GM12872 (cell line): ENCODE results near the gene INPP5F.

Experiments
- CTCF ChIP-seq: IDR thresholded peaks from 3 replicates; pipeline ENCODE4 v1.5.1; 2011; ENCODE audit warnings: low read depth, mild to moderate bottlenecking, low read length, moderate library complexity; ENCODE audit not compliant: insufficient read depth

Gene INPP5F

GRCh38 chr10:119715628-119716505 lies 10.0 kb upstream of the INPP5F start:
- TF ChIP-seq CTCF = no peak

DNA sequence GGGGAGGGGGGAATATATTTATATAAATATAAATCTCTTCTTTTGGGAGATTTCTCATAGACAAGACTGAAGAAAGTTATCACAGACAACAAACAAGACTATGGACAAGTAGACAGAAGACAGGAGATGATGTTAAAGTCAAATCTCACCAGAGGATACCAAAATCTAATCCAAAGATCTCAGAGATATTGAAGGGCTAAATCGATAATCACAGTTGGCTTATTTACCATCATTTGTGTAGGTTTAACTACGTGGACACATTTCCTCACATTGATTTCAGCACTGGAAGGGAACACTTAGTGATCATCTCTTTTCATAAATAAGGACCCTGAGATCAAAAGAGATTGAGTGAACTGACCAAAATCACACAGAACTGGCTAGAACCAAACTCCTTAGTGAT lies 2.7 kb upstream of the INPP5F start:
- TF ChIP-seq CTCF = no peak

GRCh38 chr10:119723624-119724023 lies 2.2 kb upstream of the INPP5F start:
- TF ChIP-seq CTCF = no peak

GRCh38 chr10:119724593-119725516 lies 995 bp upstream of the INPP5F start:
- TF ChIP-seq CTCF = no peak

DNA sequence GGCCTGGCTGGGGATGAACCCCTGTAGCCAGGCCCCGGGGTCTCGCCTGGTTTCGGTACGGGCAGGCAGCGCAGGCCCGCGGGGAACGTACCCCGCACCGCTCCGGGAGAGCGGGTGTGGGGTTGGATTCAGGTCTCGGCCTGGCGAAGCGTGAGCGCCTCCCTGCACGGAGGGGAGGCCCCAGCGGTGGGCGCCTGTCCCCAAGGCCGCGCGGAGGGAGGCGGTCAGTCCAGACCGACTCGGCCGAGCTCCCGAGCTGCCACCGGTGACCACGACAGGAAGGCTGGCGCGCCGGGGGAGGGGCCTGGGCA lies 378 bp upstream of the INPP5F start:
- no peak for TF ChIP-seq CTCF

DNA sequence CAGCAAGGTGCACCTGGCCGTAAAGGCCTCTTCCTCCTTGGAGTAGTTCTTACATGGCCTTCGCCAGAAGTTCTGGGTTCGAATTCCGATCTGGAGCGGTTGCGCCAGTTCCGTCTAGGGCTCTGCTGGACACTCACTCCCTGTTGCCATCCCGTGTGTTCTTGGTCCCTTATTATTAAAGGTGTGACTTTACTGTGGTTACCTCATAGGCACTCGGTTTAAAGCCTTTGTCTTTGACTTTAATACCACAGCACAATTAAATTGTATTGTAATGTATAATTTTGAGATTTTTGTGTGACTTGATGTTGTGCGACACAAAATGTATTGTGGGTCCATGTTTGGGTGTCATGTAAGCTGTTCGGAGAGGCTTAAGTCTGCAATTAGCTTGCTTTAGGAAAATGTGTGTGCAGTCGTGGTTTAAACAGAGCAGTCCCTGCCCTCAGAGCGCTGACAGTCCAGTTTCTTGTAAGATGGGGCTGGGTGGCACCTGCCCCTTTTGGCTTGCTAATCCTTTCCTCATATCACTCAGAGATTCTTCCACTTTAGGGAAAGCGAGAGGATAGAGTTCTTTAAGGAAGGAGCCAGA lies 919 bp downstream of the INPP5F start:
- no peak for TF ChIP-seq CTCF

DNA sequence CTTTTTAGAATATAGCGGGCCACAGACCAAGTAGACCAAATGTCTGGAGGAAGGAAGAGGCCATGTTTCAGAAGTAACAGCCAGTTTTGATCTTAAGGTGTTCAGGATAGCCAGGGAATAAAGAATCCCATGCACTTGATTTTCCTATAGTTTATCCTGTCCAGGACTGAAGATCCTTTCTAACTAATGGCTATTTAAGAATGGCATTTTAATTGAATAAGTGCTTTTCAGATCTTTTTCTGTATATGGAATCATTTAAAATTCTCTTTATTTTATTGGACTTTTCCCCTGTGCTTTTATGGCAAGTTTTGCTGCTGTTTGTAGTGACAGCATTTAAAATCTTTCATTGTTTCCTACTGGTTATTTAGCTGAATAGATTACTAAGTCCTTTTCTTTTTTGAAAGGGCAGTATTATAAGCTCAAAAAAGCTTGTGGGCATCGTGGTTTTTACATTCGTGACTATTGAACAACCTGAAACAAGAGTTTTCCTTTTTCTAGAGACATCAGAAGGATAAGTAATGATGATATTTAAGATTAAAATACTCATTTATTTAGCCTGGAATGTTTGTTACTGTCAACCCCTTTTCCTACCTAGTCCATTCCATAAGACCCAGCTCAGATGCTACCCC lies 2.4 kb downstream of the INPP5F start:
- TF ChIP-seq CTCF = no peak
